Measurements from ENCODE around the gene PMP22. TPM values are rescaled to one million over a fixed set of nuclear protein-coding genes. Genes with fewer than 3 reads are reported as not detected.
A peak's percentile ranks its signal among the peaks of the same experiment; 100 is the strongest.

PMP22 gene
- total RNA-seq, 2 donors from 2014 or later = 0.36 TPM; not detected in 1

GRCh38 chr17:15257258-15257788 lies 7.8 kb downstream of the PMP22 start:
- Mint-ChIP-seq H3K27ac (no peak overlapping the region), H3K9me3 (no peaks in the 10 kb centered on the region), H3K4me3 (no peak overlapping the region), H3K4me1 (ENCODE audit: low read depth in 2 of 2) (peaks cover 15 to 18% of the 10 kb centered on the region in 2 donors), H3K36me3 (no peaks in the 10 kb centered on the region), H3K27me3 (peaks cover 38 to 65% of the 10 kb centered on the region in 2 donors)
- peak; percentile 65 to 75 for ATAC-seq
- DNase-seq (ENCODE audit: low spot score) = peak; percentile 75

- Mint-ChIP-seq H3K4me1 (ENCODE audit: low read depth in 2 of 2) (peaks cover 12 to 18% of the 10 kb centered on the region in 2 donors), H3K36me3 (no peaks in the 10 kb centered on the region), H3K9me3 (no peaks in the 10 kb centered on the region), H3K4me3 (peak overlapping the region; percentile 4), H3K27ac (no peak overlapping the region), H3K27me3 (peaks cover 35 to 59% of the 10 kb centered on the region in 2 donors)
- ATAC-seq (no peak), DNase-seq (ENCODE audit: low spot score) (no peak)
These were observed 8.4 kb downstream of the PMP22 start for GRCh38 chr17:15256689-15257088.

GRCh38 chr17:15255713-15256454 lies 9.2 kb downstream of the PMP22 start:
- Mint-ChIP-seq H3K27me3 (peaks cover 35 to 58% of the 10 kb centered on the region in 2 donors), H3K27ac (no peak overlapping the region), H3K36me3 (no peaks in the 10 kb centered on the region), H3K4me3 (no peak overlapping the region), H3K4me1 (ENCODE audit: low read depth in 2 of 2) (peaks cover 12 to 18% of the 10 kb centered on the region in 2 donors), H3K9me3 (no peaks in the 10 kb centered on the region)
- DNase-seq (ENCODE audit: low spot score) (no peak), ATAC-seq (no peak)

GRCh38 chr17:15250135-15250860 lies 14.8 kb downstream of the PMP22 start:
- Mint-ChIP-seq H3K36me3 (no peaks in the 10 kb centered on the region), H3K4me3 (no peak overlapping the region), H3K4me1 (ENCODE audit: low read depth in 2 of 2) (no peaks in the 10 kb centered on the region), H3K9me3 (no peaks in the 10 kb centered on the region), H3K27ac (no peak overlapping the region), H3K27me3 (peaks cover 11 to 22% of the 10 kb centered on the region in 2 donors)
- ATAC-seq (no peak), DNase-seq (ENCODE audit: low spot score) (no peak)

GRCh38 chr17:15249487-15249886 lies 15.6 kb downstream of the PMP22 start:
- Mint-ChIP-seq H3K27ac (no peak overlapping the region), H3K4me3 (no peak overlapping the region), H3K4me1 (ENCODE audit: low read depth in 2 of 2) (no peaks in the 10 kb centered on the region), H3K27me3 (peaks cover 11 to 19% of the 10 kb centered on the region in 2 donors), H3K36me3 (no peaks in the 10 kb centered on the region), H3K9me3 (no peaks in the 10 kb centered on the region)
- DNase-seq (ENCODE audit: low spot score) (no peak), ATAC-seq (no peak)

GRCh38 chr17:15247891-15248529 lies 17.1 kb downstream of the PMP22 start:
- H3K4me3 Mint-ChIP-seq = no peak overlapping the region
- H3K36me3 Mint-ChIP-seq = no peaks in the 10 kb centered on the region
- peaks cover 3 to 12% of the 10 kb centered on the region in 2 donors for H3K27me3 Mint-ChIP-seq
- ATAC-seq (no peak), DNase-seq (ENCODE audit: low spot score) (no peak)
- no peak overlapping the region for H3K27ac Mint-ChIP-seq
- H3K4me1 Mint-ChIP-seq (ENCODE audit: low read depth in 2 of 2) = no peaks in the 10 kb centered on the region
- no peaks in the 10 kb centered on the region for H3K9me3 Mint-ChIP-seq

- H3K9me3 Mint-ChIP-seq = no peaks in the 10 kb centered on the region
- H3K27me3 Mint-ChIP-seq = peaks cover 11 to 29% of the 10 kb centered on the region in 2 donors
- H3K4me3 Mint-ChIP-seq = no peak overlapping the region
- DNase-seq (ENCODE audit: low spot score) = no peak
- H3K4me1 Mint-ChIP-seq (ENCODE audit: low read depth in 2 of 2) = no peaks in the 10 kb centered on the region
- no peak overlapping the region for H3K27ac Mint-ChIP-seq
- ATAC-seq = no peak
- no peaks in the 10 kb centered on the region for H3K36me3 Mint-ChIP-seq
These were observed 20.1 kb downstream of the PMP22 start for GRCh38 chr17:15245054-15245453.

- Mint-ChIP-seq H3K36me3 (no peaks in the 10 kb centered on the region), H3K27ac (no peak overlapping the region), H3K27me3 (peaks cover 20 to 35% of the 10 kb centered on the region in 2 donors), H3K9me3 (no peaks in the 10 kb centered on the region), H3K4me3 (no peak overlapping the region), H3K4me1 (ENCODE audit: low read depth in 2 of 2) (peaks cover 0 to 3% of the 10 kb centered on the region in 2 donors)
- DNase-seq (ENCODE audit: low spot score) = no peak
- ATAC-seq = no peak
These were observed 24.5 kb downstream of the PMP22 start for GRCh38 chr17:15240644-15241043.

- H3K27me3 Mint-ChIP-seq = peaks cover 20 to 35% of the 10 kb centered on the region in 2 donors
These were observed 25.6 kb downstream of the PMP22 start for GRCh38 chr17:15239491-15239890.

GRCh38 chr17:15238676-15239422 lies 26.3 kb downstream of the PMP22 start:
- ATAC-seq (no peak), DNase-seq (ENCODE audit: low spot score) (no peak)
- Mint-ChIP-seq H3K27ac (no peak overlapping the region), H3K4me1 (ENCODE audit: low read depth in 2 of 2) (peaks cover 0 to 3% of the 10 kb centered on the region in 2 donors), H3K36me3 (no peaks in the 10 kb centered on the region), H3K9me3 (no peaks in the 10 kb centered on the region), H3K27me3 (peaks cover 22 to 35% of the 10 kb centered on the region in 2 donors), H3K4me3 (no peak overlapping the region)

More at GRCh38 chr17:15239491-15239890, 25.6 kb downstream of the PMP22 start:
- Mint-ChIP-seq H3K4me3 (no peak overlapping the region), H3K36me3 (no peaks in the 10 kb centered on the region), H3K9me3 (no peaks in the 10 kb centered on the region), H3K27ac (no peak overlapping the region), H3K4me1 (ENCODE audit: low read depth in 2 of 2) (peaks cover 0 to 3% of the 10 kb centered on the region in 2 donors)
- DNase-seq (ENCODE audit: low spot score) (no peak), ATAC-seq (no peak)

GRCh38 chr17:15238057-15238456 lies 27.1 kb downstream of the PMP22 start:
- Mint-ChIP-seq H3K4me1 (ENCODE audit: low read depth in 2 of 2) (peaks cover 0 to 3% of the 10 kb centered on the region in 2 donors), H3K27me3 (peaks cover 25 to 32% of the 10 kb centered on the region in 2 donors), H3K27ac (no peak overlapping the region), H3K4me3 (no peak overlapping the region), H3K9me3 (no peaks in the 10 kb centered on the region), H3K36me3 (no peaks in the 10 kb centered on the region)
- ATAC-seq (peak in 1 of 2 donors; percentile 33), DNase-seq (ENCODE audit: low spot score) (no peak)

- Mint-ChIP-seq H3K4me1 (ENCODE audit: low read depth in 2 of 2) (peaks cover 0 to 3% of the 10 kb centered on the region in 2 donors), H3K4me3 (no peak overlapping the region), H3K9me3 (no peaks in the 10 kb centered on the region), H3K36me3 (no peaks in the 10 kb centered on the region), H3K27ac (no peak overlapping the region), H3K27me3 (peaks cover 22% of the 10 kb centered on the region in 2 donors)
- DNase-seq (ENCODE audit: low spot score) (no peak), ATAC-seq (no peak)
These were observed 28.1 kb downstream of the PMP22 start for GRCh38 chr17:15237106-15237425.
